DMS53 (cell line): ENCODE measurements around the gene GPR180.

Experiments used
- DNase-seq: peaks from one replicate; lab custom pipeline; 2025; lab: John Stamatoyannopoulos, UW

The GPR180 gene

GRCh38 chr13:94656176-94656575 is 54.5 kb downstream of the GPR180 start:
- DNase-seq, result no peak

- DNase-seq, result peak; percentile 38
Observed at GRCh38 chr13:94656766-94657165, 55.1 kb downstream of the GPR180 start.

- no peak for DNase-seq
Observed at GRCh38 chr13:94657167-94657566, 55.5 kb downstream of the GPR180 start.

- DNase-seq, result no peak
Observed at GRCh38 chr13:94658926-94659597, 57.4 kb downstream of the GPR180 start.

- no peak for DNase-seq
Observed at GRCh38 chr13:94659598-94659946, 57.9 kb downstream of the GPR180 start.

GRCh38 chr13:94660695-94661326 is 59.2 kb downstream of the GPR180 start:
- peak; percentile 54 for DNase-seq

GRCh38 chr13:94661406-94661805 is 59.7 kb downstream of the GPR180 start:
- DNase-seq, result peak; percentile 8

- no peak for DNase-seq
Observed at GRCh38 chr13:94662274-94662945, 60.8 kb downstream of the GPR180 start.

GRCh38 chr13:94664889-94665288 is 63.2 kb downstream of the GPR180 start:
- DNase-seq, result no peak

GRCh38 chr13:94666065-94666464 is 64.4 kb downstream of the GPR180 start:
- DNase-seq, result no peak

GRCh38 chr13:94667190-94667589 is 65.5 kb downstream of the GPR180 start:
- no peak for DNase-seq

GRCh38 chr13:94672400-94672799 is 70.7 kb downstream of the GPR180 start:
- no peak for DNase-seq

- DNase-seq, result no peak
Observed at GRCh38 chr13:94673851-94674250, 72.2 kb downstream of the GPR180 start.

- peak; percentile 59 for DNase-seq
Observed at GRCh38 chr13:94674609-94675348, 73.1 kb downstream of the GPR180 start.

- no peak for DNase-seq
Observed at GRCh38 chr13:94677799-94678198, 76.1 kb downstream of the GPR180 start.

GRCh38 chr13:94678845-94679244 is 77.2 kb downstream of the GPR180 start:
- DNase-seq, result no peak

- DNase-seq, result no peak
Observed at GRCh38 chr13:94679614-94680013, 78.0 kb downstream of the GPR180 start.

GRCh38 chr13:94682229-94682628 is 80.6 kb downstream of the GPR180 start:
- no peak for DNase-seq

- no peak for DNase-seq
Observed at GRCh38 chr13:94683409-94683808, 81.8 kb downstream of the GPR180 start.
